ENCODE results near the gene KCNH3. TPM values are rescaled to one million over a fixed set of nuclear protein-coding genes. Genes with fewer than 3 reads are reported as not detected.

Gene KCNH3
- total RNA-seq, 2 donors from 2014 or later, result 1.3 to 1.6 TPM

DNA sequence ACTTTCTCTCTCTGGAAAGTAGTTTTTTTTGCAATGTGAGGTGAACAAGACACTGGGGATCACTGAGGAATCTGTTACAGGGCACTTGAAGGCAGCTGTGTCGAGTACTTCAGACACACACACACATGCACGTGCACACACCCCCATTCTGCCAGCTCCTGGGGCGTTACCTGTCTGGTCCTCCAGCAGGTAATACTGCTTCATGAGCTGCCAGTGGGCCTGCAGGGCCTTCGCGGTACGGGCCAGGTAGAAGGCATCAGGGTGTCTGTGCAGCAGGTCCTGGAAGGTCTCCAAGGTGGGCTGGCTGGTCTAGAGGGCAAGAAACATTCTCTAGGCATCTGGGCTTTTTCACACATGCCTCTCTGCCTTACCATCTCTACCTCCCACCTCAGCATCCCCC, 24.0 kb downstream of the KCNH3 start:
- ATAC-seq (no peak), DNase-seq (no peak)
- peaks cover 17% of the 10 kb centered on the region for H3K4me1 ChIP-seq
- H3K27me3 ChIP-seq, result no peaks in the 10 kb centered on the region
- intact Hi-C loops (cut with DNase I), result no loop called here
- WGBS, 2 donors, result 80 to 87% methylated on average over 4 to 6 of the region's 6 CpGs
- no peak overlapping the region for H3K27ac ChIP-seq
- no peak overlapping the region for H3K4me3 ChIP-seq
- TF ChIP-seq, protein P1, sequence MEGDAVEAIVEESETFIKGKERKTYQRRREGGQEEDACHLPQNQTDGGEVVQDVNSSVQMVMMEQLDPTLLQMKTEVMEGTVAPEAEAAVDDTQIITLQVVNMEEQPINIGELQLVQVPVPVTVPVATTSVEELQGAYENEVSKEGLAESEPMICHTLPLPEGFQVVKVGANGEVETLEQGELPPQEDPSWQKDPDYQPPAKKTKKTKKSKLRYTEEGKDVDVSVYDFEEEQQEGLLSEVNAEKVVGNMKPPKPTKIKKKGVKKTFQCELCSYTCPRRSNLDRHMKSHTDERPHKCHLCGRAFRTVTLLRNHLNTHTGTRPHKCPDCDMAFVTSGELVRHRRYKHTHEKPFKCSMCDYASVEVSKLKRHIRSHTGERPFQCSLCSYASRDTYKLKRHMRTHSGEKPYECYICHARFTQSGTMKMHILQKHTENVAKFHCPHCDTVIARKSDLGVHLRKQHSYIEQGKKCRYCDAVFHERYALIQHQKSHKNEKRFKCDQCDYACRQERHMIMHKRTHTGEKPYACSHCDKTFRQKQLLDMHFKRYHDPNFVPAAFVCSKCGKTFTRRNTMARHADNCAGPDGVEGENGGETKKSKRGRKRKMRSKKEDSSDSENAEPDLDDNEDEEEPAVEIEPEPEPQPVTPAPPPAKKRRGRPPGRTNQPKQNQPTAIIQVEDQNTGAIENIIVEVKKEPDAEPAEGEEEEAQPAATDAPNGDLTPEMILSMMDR (IDR thresholded peaks at IDR 0.05), result no peak
- TF ChIP-seq POLR2A (IDR thresholded peaks at IDR 0.05), result no peak
- H3K36me3 ChIP-seq (replicated peaks in 1 of 2; ENCODE audit: insufficient read depth in 1 of 2, low read depth in 2 of 2), result peaks cover 21 to 38% of the 10 kb centered on the region in 2 donors
- H3K9me3 ChIP-seq, result no peaks in the 10 kb centered on the region

DNA sequence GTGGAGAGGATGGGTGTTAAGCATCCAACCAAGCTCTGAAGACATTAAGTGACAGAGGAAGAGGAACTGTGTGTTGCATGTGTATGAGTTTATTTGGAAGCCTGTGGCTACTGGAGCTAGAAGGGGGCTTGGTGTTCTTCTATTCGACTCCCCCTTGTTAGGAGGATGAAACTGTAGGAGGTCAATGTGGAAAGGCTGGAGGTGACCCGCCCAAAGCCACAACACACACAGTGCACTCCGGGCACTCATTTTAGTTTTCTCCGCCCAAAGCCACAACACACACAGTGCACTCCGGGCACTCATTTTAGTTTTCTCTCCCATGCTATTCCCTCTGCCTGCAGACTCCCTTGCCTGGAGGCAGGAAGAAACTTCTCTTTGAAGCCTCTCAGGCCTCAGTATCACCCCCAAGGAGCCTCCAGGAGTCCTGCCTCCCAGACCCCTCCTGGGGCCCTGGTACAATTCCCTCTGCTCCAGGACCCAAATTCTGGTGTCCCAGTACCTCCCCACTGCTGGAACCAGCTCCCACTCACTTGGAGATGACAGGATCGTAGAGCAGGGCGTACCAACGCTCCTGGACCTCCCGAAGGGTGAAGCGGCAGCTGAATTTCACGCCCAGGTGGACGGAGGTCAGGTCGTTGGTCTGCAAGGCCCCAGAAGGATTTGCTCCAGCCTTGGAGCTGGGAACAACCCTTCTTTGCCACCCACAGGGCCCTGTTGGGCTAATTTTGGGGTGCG, 25.3 kb downstream of the KCNH3 start:
- TF ChIP-seq, protein P1 (IDR thresholded peaks at IDR 0.05), result no peak
- TF ChIP-seq POLR2A (IDR thresholded peaks at IDR 0.05), result no peak
- H3K36me3 ChIP-seq (replicated peaks in 1 of 2; ENCODE audit: insufficient read depth in 1 of 2, low read depth in 2 of 2), result peaks cover 11 to 29% of the 10 kb centered on the region in 2 donors
- no peak for ATAC-seq
- no peak for DNase-seq
- H3K27me3 ChIP-seq, result no peaks in the 10 kb centered on the region
- H3K27ac ChIP-seq, result no peak overlapping the region
- no peak overlapping the region for H3K4me3 ChIP-seq
- no peaks in the 10 kb centered on the region for H3K9me3 ChIP-seq
- intact Hi-C loops (cut with DNase I), result no loop called here
- H3K4me1 ChIP-seq, result peaks cover 23% of the 10 kb centered on the region
- WGBS, 2 donors, result 80 to 94% methylated on average over 14 of the region's 14 CpGs

DNA sequence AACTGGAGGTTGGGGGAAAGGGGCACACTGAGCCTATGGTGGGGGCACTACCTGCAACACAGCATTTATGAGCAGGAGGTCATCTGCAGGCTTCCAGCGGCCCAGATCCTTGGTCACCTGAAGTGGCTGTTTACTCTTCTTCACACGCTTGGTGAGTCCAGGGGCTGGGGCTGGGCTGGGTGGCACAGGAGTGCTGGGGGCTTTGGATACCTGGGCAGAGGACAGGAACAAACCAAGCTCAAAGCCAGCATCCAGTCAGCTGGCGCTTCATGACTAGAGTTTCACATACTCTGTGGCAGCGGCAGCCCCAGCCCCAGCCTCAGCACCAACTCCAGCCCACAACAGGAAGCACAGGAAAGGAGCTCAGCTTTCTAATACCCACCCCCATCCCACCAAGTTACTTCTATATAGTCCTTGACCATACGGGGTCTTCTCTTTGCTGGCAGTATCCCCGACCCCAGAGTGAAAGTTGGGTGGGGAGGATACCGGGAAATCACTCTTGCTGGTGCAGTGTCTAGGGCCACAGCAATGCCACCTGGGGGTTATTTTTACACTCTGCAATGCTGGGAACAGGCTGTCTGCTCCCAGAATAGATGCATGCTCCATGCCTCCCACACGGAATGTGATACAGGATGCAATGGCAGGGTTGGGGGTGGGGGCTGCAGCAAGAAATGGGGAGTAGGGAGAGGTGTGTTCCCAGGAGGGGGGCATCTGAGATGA, 26.0 kb downstream of the KCNH3 start:
- intact Hi-C loops (cut with DNase I), result no loop called here
- no peak overlapping the region for H3K27ac ChIP-seq
- H3K36me3 ChIP-seq (replicated peaks in 1 of 2; ENCODE audit: insufficient read depth in 1 of 2, low read depth in 2 of 2), result peaks cover 8 to 23% of the 10 kb centered on the region in 2 donors
- WGBS, 2 donors, result 80 to 84% methylated on average over 7 of the region's 8 CpGs
- no peak overlapping the region for H3K4me3 ChIP-seq
- peaks cover 25% of the 10 kb centered on the region for H3K4me1 ChIP-seq
- H3K27me3 ChIP-seq, result no peaks in the 10 kb centered on the region
- TF ChIP-seq, protein P1 (IDR thresholded peaks at IDR 0.05), result no peak
- no peak for TF ChIP-seq POLR2A (IDR thresholded peaks at IDR 0.05)
- no peaks in the 10 kb centered on the region for H3K9me3 ChIP-seq
- ATAC-seq (no peak), DNase-seq (no peak)

DNA sequence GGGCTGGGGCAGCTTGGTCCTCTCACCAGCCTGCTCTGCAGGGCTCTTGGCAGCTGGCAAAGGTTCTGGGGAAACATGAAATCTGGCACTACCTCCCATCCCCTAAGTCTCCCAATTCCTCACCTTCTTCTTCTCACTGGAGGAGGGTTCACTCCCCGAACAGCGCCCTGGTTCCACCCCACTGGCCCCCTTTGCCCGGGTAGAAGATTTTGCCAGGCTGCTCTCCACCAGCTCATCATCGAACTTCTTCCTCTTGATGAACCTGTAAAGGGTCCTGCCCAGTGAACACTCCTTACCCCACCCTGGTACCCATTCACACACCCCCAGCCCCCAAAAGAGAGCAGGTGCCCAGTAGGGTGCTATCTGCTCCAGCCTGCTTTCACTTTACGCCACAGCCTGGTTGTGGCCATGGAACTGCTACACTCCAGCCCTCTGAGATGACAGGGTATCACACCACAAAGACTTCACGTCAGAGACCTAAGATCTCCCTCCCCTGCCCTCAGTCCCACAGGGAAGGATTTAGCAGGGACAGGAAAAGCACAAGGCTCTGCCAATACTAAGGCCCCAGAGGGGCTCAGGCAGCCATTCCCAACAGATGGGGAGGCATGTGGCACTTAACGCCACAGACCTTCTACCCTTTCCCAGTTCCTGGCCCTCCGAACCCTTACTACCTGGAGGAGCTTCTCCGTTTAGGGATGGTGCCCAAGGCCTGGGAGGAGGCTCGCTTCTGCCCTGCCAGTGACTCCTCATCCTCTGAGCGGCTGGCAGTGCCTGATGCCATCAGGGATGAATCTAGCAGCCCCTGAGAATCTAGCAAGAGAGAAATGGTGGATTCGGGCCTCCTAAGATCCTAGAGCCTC, 26.8 kb downstream of the KCNH3 start:
- WGBS, 2 donors, result 87 to 94% methylated on average over 11 to 12 of the region's 12 CpGs
- Histone ChIP-seq H3K4me1 (peaks cover 25% of the 10 kb centered on the region), H3K36me3 (replicated peaks in 1 of 2; ENCODE audit: insufficient read depth in 1 of 2, low read depth in 2 of 2) (peaks cover 8 to 22% of the 10 kb centered on the region in 2 donors), H3K4me3 (no peak overlapping the region), H3K9me3 (no peaks in the 10 kb centered on the region), H3K27me3 (no peaks in the 10 kb centered on the region), H3K27ac (no peak overlapping the region)
- intact Hi-C loops (cut with DNase I), result no loop called here
- DNase-seq (no peak), ATAC-seq (no peak)
- TF ChIP-seq, protein P1 (IDR thresholded peaks at IDR 0.05), result no peak
- TF ChIP-seq POLR2A (IDR thresholded peaks at IDR 0.05), result no peak
